ENCODE data around the gene IFNA16.
A peak's percentile ranks its signal among the peaks of the same experiment; 100 is the strongest.
"Not testable (repeated sequence)": the region's sequence is repeated elsewhere in the genome, so short reads cannot be mapped to it uniquely, and the experiment has no call there.

Gene IFNA16

GRCh38 chr9:21210311-21210710 is 6.8 kb downstream of the IFNA16 start:
- no peak for TF ChIP-seq POLR2A (IDR thresholded peaks at IDR 0.05; ENCODE audit: low read depth, low read length)
- FAIRE-seq (no peak), DNase-seq (ENCODE audit: insufficient read length, low spot score) (no peak)

GRCh38 chr9:21207043-21207442 is 10.1 kb downstream of the IFNA16 start, which contains the start of gene IFNA10:
IFNA10 (minus strand) TSS chr9:21207143; CDS start chr9:21207097, 46 bp downstream.
- DNase-seq (ENCODE audit: insufficient read length, low spot score); FAIRE-seq: not testable (repeated sequence)

GRCh38 chr9:21205204-21205603 is 11.9 kb downstream of the IFNA16 start:
- FAIRE-seq (no peak), DNase-seq (ENCODE audit: insufficient read length, low spot score) (no peak)
- TF ChIP-seq POLR2A (IDR thresholded peaks at IDR 0.05; ENCODE audit: low read depth, low read length), result no peak

- not testable (repeated sequence) for FAIRE-seq; DNase-seq (ENCODE audit: insufficient read length, low spot score)
Observed at GRCh38 chr9:21202105-21202504, 15.0 kb downstream of the IFNA16 start, which contains the start of gene IFNA7. IFNA7 (minus strand) TSS chr9:21202205; CDS start chr9:21202165, 40 bp downstream.

- not testable (repeated sequence) for DNase-seq (ENCODE audit: insufficient read length, low spot score)
- peak; percentile 81 for FAIRE-seq
Observed at GRCh38 chr9:21194867-21195776, 22.0 kb downstream of the IFNA16 start.

GRCh38 chr9:21187487-21187886 is 29.6 kb downstream of the IFNA16 start, which contains the start of gene IFNA4:
IFNA4 (minus strand) TSS chr9:21187587; CDS start chr9:21187531, 56 bp downstream.
- not testable (repeated sequence) for FAIRE-seq; DNase-seq (ENCODE audit: insufficient read length, low spot score)

- not testable (repeated sequence) for DNase-seq (ENCODE audit: insufficient read length, low spot score)
- peak; percentile 93 for FAIRE-seq
Observed at GRCh38 chr9:21182810-21183736, 34.0 kb downstream of the IFNA16 start.

GRCh38 chr9:21174671-21175070 is 42.4 kb downstream of the IFNA16 start:
- no peak for TF ChIP-seq POLR2A (IDR thresholded peaks at IDR 0.05; ENCODE audit: low read depth, low read length)
- no peak for DNase-seq (ENCODE audit: insufficient read length, low spot score)
- no peak for FAIRE-seq

GRCh38 chr9:21172156-21172555 is 45.0 kb downstream of the IFNA16 start:
- no peak for DNase-seq (ENCODE audit: insufficient read length, low spot score)
- no peak for FAIRE-seq
- no peak for TF ChIP-seq POLR2A (IDR thresholded peaks at IDR 0.05; ENCODE audit: low read depth, low read length)

GRCh38 chr9:21171351-21171750 is 45.8 kb downstream of the IFNA16 start:
- DNase-seq (ENCODE audit: insufficient read length, low spot score) (no peak), FAIRE-seq (no peak)
- no peak for TF ChIP-seq POLR2A (IDR thresholded peaks at IDR 0.05; ENCODE audit: low read depth, low read length)

- not testable (repeated sequence) for FAIRE-seq
Observed at GRCh38 chr9:21166560-21166959, 50.6 kb downstream of the IFNA16 start, which contains the start of gene IFNA21. IFNA21 (minus strand) TSS chr9:21166660; CDS start chr9:21166612, 48 bp downstream.

More at GRCh38 chr9:21166560-21166959, 50.6 kb downstream of the IFNA16 start, which contains the start of gene IFNA21:
- DNase-seq (ENCODE audit: insufficient read length, low spot score), result not testable (repeated sequence)

All from H54 (cell line).